NCI-H2196 (cell line): ENCODE measurements around the gene SPATS1.

Experiments used
- DNase-seq: peaks from one replicate; lab custom pipeline; 2025; ENCODE audit not compliant: unreplicated experiment; lab: John Stamatoyannopoulos, UW

SPATS1 gene

DNA sequence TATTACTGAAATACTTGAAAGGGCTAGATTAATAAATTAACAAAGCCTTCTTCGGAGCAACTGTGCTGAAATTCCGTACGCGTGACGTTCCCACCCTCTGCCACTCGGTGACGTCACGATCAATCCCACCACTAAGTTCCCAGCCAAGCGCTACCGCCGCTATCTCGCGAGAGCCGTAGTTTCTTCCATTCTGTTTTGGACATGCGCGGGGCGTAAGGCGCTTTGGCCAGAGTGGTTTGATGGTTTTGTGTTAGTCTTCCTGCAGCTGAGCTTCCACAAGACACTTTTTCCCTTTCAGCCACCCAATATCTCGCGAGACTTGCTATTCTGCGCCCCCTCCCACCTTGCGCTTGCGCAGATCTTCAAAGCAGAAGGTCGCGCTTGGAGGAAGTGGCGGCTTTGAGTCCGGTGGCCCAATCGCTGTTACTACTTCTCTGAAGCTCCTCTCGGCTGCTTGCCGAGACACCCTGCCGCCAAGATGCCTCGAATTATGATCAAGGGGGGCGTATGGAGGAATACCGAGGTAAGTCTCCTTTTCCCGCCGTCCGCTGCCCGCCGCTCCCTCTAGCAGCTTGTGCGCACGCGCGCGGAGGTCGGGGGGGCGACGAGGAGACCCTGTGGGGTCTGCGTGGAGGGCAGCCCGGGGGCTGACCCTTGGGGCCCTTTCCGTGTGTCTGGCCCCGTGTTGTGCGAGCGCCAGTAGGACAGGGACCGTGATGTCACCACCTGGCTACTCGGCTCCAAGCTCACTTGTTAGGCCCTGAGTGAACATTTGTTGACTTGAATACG, 45.1 kb downstream of the SPATS1 start, which contains the start of gene CDC5L:
Gene CDC5L (plus strand): TSS at position 361 of the 789 bp plus-strand sequence. CDS start 118 bp downstream, at position 479.
- peak; percentile 97 for DNase-seq

DNA sequence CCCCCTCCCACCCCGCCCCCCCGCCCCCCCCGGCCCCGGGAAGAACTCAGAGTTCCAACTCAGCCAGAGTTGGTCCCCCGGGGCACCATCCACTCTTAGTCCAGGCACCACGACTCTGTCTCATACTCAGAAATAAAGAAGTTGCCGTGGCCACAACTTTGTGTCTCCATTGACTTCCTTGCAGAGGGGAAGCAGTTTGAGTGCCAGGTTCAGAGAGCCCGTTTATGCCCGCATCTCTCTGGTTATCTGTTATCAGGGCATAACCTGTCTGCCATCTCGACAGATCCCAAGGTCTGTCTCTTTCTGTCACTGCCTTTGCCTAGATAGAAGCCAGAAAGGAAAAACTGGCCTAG, 45.7 kb downstream of the SPATS1 start:
- no peak for DNase-seq

GRCh38 chr6:44388887-44389286, 46.4 kb downstream of the SPATS1 start:
- DNase-seq, result no peak

GRCh38 chr6:44390158-44390683, 47.8 kb downstream of the SPATS1 start:
- no peak for DNase-seq
